ENCODE results near the gene TMIGD1.

DNA sequence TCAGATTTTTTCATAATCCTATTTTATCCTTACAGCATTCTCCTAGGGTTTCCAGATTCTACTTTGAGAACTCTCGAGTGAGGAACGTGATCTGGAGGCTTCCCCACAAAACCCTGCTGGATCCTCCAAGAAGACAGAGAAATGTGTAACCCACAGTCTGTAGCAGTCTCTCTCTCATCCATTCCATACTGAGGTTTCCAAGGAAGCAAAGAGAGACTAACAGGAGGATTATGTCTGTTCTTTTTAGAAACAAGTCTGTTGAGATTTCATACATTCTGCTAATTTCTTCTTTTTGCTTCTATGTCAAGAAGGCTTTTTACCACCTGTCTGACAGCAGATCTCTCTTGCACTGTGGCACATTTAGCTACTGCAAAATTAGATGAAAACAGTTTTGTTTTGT lies 18.8 kb downstream of the TMIGD1 start:
- no peak for TF ChIP-seq CTCF (IDR thresholded peaks at IDR 0.05 in 2 of 3, conservative IDR thresholded peaks at IDR 0.05 in 1 of 3; ENCODE audit: control insufficient read depth in 2 of 3, extremely low read depth in 1 of 3, insufficient read depth in 1 of 3, low read depth in 3 of 3, low read length in 3 of 3)
- TF ChIP-seq EGR1 (IDR thresholded peaks at IDR 0.05; ENCODE audit: borderline replicate concordance in 1 of 2, low read depth in 2 of 2, low read length in 2 of 2): no peak
- TF ChIP-seq JUND (IDR thresholded peaks at IDR 0.05; ENCODE audit: low read depth, low read length): no peak
- no peak for TF ChIP-seq EP300 (IDR thresholded peaks at IDR 0.05; ENCODE audit: borderline replicate concordance in 1 of 2, control insufficient read depth in 1 of 2, low read depth in 2 of 2, low read length in 2 of 2)
- no peak for TF ChIP-seq ZNF274 (IDR thresholded peaks at IDR 0.05; ENCODE audit: insufficient read depth, insufficient read length)
- TF ChIP-seq, protein P1, sequence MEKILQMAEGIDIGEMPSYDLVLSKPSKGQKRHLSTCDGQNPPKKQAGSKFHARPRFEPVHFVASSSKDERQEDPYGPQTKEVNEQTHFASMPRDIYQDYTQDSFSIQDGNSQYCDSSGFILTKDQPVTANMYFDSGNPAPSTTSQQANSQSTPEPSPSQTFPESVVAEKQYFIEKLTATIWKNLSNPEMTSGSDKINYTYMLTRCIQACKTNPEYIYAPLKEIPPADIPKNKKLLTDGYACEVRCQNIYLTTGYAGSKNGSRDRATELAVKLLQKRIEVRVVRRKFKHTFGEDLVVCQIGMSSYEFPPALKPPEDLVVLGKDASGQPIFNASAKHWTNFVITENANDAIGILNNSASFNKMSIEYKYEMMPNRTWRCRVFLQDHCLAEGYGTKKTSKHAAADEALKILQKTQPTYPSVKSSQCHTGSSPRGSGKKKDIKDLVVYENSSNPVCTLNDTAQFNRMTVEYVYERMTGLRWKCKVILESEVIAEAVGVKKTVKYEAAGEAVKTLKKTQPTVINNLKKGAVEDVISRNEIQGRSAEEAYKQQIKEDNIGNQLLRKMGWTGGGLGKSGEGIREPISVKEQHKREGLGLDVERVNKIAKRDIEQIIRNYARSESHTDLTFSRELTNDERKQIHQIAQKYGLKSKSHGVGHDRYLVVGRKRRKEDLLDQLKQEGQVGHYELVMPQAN (conservative IDR thresholded peaks at IDR 0.05): no peak
- no peak for TF ChIP-seq USF1 (IDR thresholded peaks at IDR 0.05; ENCODE audit: borderline replicate concordance, extremely low read length, insufficient read depth, low read depth, low read length)
- TF ChIP-seq HDAC6 (IDR thresholded peaks at IDR 0.05; ENCODE audit: unreplicated experiment): no peak

Measured in GM12878 (cell line).